ENCODE data around the gene NRP2.

Gene NRP2

DNA sequence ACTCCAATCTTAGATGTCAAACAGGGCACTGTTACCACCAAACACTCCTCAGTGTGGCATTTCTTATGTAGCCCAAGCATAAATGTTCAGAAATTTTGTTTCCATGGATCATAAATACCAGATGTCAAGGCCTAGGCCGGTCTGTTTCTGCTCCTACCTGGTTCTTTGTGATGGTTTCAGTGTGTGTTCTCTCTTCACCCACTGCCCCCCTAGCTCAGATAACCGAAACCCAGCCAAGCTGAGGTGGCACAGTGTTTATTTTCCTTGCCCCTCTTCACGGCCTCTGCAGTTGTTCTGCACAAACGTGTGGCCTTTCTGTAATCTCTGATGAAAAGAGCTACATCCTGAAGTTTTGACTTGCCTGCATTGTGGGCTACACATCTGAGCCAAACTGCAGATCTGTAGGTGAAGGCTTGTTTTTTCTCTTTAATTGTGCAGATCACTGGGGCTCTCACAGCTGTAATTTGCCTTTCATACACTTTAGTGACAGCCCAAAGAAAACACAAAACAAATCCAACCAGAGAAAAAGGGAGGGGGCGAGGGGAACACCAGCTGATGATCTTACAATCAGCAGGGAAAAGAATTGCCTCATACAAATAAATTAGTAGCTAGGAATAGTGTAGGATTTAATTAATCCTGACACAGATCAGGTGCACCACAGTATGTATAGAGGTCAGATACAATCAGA, 99.1 kb downstream of the NRP2 start:
- H3K36me3 Mint-ChIP-seq (ENCODE audit: low read depth): no peaks in the 10 kb centered on the region
- no peak overlapping the region for H3K27ac Mint-ChIP-seq
- H3K4me3 Mint-ChIP-seq: no peak overlapping the region
- H3K27me3 Mint-ChIP-seq: peaks cover 4% of the 10 kb centered on the region
- H3K9me3 Mint-ChIP-seq: no peaks in the 10 kb centered on the region
- peaks cover 12% of the 10 kb centered on the region for H3K4me1 Mint-ChIP-seq (ENCODE audit: low read depth)

DNA sequence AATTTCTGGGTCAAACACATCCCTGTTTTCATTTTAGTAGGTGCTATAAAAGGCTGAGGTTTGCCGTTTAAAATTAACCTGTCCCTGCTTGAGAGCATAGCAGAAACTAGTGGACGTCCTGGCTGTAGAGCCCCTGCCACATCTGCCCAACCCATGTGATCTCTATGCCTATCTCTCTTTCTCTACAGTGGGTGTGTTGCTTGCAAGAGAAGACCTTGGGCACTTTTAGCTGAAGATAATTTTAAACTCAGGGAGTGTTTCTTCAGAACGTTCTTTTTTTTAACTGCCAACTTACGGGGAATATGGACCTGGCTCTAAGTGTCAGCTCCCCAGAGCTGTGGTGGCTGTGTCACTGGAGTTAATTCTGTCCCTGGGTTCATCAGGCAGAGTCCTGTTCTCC, 100.6 kb downstream of the NRP2 start:
- Mint-ChIP-seq H3K36me3 (ENCODE audit: low read depth) (no peaks in the 10 kb centered on the region), H3K4me3 (no peak overlapping the region), H3K27me3 (no peaks in the 10 kb centered on the region), H3K4me1 (ENCODE audit: low read depth) (peaks cover 12% of the 10 kb centered on the region), H3K27ac (no peak overlapping the region), H3K9me3 (no peaks in the 10 kb centered on the region)

DNA sequence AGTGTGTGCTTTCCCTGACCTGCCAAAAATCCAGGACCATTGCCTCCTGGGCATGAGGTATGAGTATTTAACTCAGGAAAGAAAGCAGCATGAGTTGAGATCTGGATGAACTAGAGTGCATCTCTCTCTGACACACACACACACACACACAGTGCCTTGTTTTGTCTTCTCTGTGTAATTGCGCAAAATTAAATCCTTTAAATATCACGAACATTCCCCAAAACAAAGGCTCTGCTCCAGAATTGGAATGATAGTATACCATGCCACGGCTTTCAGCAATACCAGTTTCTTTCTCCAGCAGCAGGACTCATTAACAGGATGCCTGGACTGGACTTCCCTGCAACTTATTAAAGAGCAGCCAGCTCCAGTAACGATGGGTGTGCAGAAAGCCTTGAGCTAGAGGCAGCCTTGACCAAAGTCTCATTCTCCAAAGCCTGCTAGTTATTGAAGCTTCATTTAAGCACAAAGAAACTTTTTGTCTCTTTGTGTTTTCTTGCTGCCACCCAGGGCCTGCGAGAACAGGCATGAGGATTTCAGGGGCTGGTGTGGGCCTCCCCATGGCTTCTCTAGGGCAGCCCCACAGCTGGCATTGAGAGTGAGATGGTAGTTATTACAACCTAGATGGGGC, 101.7 kb downstream of the NRP2 start:
- no peaks in the 10 kb centered on the region for H3K36me3 Mint-ChIP-seq (ENCODE audit: low read depth)
- H3K27ac Mint-ChIP-seq: no peak overlapping the region
- peaks cover 12% of the 10 kb centered on the region for H3K4me1 Mint-ChIP-seq (ENCODE audit: low read depth)
- no peak overlapping the region for H3K4me3 Mint-ChIP-seq
- peaks cover 4% of the 10 kb centered on the region for H3K27me3 Mint-ChIP-seq
- no peaks in the 10 kb centered on the region for H3K9me3 Mint-ChIP-seq

DNA sequence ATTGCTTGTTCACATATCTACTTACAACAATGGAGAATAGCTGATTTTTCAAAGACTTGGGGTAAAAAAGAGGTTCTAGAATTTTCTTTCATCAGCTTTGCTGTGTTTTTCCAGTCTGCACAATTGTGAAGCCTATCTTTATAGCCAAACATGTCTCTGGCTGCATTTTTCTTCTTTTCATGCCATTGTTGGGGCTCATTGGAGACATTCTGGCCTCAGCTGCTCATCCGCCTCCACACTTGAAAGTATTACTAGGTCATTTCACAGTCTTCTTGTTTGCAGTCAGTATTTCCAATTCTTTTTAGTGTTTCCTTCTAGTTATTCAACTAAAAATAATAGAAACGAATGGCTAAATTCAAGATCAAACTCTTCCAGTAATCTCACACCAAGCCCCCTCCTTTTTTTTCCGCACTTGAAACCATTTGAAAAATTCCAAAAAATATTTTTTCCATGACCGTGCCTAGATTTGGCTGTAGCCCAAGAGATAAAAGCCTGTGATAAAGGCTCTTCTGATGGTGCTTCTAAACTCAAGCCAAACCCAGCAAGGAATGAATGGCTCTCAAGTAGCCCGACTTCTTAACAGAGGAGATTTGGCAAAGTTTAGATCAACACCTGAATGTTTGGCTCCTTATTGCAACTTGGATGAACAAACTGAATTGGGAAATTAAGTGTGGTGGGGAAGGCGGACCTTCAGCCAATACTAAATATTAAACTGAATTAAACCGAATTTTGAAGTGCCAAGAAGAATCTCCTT, 103.4 kb downstream of the NRP2 start:
- Mint-ChIP-seq H3K36me3 (ENCODE audit: low read depth) (no peaks in the 10 kb centered on the region), H3K4me3 (no peak overlapping the region), H3K9me3 (no peaks in the 10 kb centered on the region), H3K4me1 (ENCODE audit: low read depth) (peaks cover 8% of the 10 kb centered on the region), H3K27ac (no peak overlapping the region), H3K27me3 (peaks cover 4% of the 10 kb centered on the region)

DNA sequence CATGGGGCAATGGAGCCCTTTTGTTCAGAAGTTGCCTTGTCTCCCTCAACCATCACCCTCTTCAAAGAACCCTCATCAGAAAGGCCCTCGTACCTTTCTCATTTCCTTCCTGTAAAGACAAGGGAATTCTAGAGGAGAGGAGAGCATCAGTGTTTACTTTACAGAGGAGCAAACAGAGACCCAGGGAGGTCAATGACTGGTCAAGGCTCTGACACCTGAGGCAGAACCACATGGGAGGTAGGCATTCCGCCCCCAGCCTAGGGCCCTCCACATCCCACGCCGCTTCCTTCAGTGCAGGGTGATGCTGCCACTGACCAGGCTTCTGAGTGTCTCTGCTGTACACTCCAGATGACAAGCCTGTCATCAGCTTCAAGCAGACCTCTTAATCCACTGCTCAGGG, 104.7 kb downstream of the NRP2 start:
- Mint-ChIP-seq H3K27ac (no peak overlapping the region), H3K36me3 (ENCODE audit: low read depth) (no peaks in the 10 kb centered on the region), H3K9me3 (no peaks in the 10 kb centered on the region), H3K4me1 (ENCODE audit: low read depth) (no peaks in the 10 kb centered on the region), H3K27me3 (peaks cover 10% of the 10 kb centered on the region), H3K4me3 (no peak overlapping the region)

DNA sequence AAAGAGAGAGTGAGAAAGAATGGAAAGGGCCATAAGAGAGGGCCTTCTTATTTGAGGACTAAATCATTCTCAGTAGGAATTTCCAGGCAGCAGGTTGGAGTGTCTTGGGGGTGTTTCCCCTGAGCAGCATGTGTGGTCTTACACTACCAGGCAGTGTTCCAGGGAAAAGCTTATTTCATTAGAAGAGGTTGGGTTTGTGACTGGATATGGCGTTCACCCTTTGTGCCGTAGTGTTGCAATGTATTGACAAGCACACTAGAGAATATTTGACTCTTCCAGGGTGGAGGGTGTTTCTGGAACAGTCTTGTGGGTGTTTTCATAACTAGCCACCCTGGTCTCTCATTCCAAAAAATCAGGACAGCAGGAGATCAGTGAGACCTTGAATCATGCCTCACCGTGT, 105.5 kb downstream of the NRP2 start:
- Mint-ChIP-seq H3K27ac (no peak overlapping the region), H3K36me3 (ENCODE audit: low read depth) (no peaks in the 10 kb centered on the region), H3K4me3 (no peak overlapping the region), H3K9me3 (no peaks in the 10 kb centered on the region), H3K4me1 (ENCODE audit: low read depth) (no peaks in the 10 kb centered on the region), H3K27me3 (peaks cover 10% of the 10 kb centered on the region)

DNA sequence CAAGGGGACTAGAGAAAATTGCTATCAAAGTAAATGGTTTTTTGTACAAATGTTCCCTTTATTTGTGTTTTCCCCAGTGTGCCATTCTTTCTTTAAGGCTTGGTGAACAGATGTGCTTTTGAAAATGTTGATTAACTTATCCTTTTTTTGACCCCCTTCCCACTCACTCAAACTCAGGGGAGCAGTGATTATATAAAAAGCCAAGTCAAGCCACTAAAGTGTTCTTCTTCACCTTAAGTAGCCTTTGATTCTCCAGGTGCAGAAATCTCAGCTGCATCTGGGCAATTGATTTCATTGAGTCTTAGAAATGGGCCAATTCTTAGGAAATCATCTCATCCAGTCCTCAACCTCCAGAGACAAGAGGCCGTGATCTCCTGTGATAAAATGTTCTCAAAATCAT, 107.6 kb downstream of the NRP2 start:
- no peaks in the 10 kb centered on the region for H3K36me3 Mint-ChIP-seq (ENCODE audit: low read depth)
- H3K4me3 Mint-ChIP-seq: no peak overlapping the region
- H3K27ac Mint-ChIP-seq: no peak overlapping the region
- no peaks in the 10 kb centered on the region for H3K9me3 Mint-ChIP-seq
- no peaks in the 10 kb centered on the region for H3K4me1 Mint-ChIP-seq (ENCODE audit: low read depth)
- H3K27me3 Mint-ChIP-seq: peaks cover 10% of the 10 kb centered on the region

DNA sequence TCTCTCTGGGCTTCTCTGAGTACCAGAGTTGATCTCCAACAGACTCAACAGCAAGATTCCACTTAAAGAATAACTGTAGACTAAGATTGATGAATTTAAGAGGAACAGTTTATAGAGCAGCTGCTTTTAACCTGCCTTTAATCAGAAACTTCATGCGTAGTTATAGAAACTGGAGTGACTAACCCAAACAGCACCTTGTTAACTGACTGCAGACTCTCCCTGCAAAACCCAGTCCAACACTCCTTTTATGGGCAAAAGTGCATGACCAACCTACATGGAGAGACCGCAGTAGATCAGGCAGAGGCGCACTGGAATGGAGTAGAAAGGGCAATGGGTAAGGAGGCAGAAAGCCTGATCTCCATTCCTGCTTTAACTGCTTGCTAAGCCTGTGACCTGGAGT, 110.6 kb downstream of the NRP2 start:
- Mint-ChIP-seq H3K36me3 (ENCODE audit: low read depth) (no peaks in the 10 kb centered on the region), H3K27me3 (peaks cover 10% of the 10 kb centered on the region), H3K4me3 (no peak overlapping the region), H3K4me1 (ENCODE audit: low read depth) (no peaks in the 10 kb centered on the region), H3K9me3 (no peaks in the 10 kb centered on the region), H3K27ac (no peak overlapping the region)

DNA sequence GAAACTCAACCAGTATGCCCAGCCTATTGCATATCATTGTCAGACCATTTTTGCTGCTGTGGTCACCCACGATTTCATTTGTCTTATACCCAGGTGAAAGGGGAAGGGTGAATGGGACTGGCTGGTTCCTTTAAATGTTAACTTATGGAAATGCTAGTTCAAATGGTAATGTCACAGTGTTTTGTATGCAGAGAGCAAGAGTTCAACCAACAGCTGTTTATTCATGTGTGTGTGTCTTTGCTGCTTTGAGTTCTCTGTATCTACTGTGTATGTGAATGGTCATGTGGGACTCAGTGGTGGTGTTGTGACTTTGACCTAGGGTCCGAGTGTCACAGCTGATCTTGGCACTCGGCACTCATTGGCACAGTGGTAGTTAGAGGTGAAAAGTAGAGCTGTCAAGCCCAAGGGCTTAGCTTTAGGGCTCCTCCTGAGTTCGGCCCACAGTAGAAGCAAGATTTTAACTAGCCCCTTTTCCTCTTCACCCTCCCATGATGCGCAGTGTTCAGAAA, 114.6 kb downstream of the NRP2 start:
- no peaks in the 10 kb centered on the region for H3K27me3 Mint-ChIP-seq
- H3K4me1 Mint-ChIP-seq (ENCODE audit: low read depth): no peaks in the 10 kb centered on the region
- no peaks in the 10 kb centered on the region for H3K9me3 Mint-ChIP-seq
- H3K27ac Mint-ChIP-seq: no peak overlapping the region
- H3K36me3 Mint-ChIP-seq (ENCODE audit: low read depth): no peaks in the 10 kb centered on the region
- no peak overlapping the region for H3K4me3 Mint-ChIP-seq

DNA sequence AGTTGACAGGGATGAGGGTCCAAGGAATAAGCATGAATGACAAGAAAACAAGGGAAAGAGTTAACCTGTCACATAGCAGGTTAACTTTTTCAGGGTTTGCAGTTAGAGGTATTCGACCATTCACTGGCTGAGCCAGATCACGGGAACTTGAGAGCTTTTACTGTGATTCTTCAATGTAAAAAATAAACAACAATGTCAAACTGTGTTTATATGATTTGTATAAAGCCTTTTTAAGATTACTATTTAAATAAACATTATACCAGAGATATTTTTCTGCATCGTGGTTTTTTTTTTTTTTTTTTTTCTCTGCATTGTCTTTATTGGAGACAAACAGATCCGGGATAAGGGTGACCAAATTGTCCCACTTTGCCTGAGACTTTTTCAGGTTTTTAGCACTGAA, 115.6 kb downstream of the NRP2 start:
- Mint-ChIP-seq H3K27ac (no peak overlapping the region), H3K9me3 (no peaks in the 10 kb centered on the region), H3K27me3 (no peaks in the 10 kb centered on the region), H3K4me3 (no peak overlapping the region), H3K4me1 (ENCODE audit: low read depth) (no peaks in the 10 kb centered on the region), H3K36me3 (ENCODE audit: low read depth) (no peaks in the 10 kb centered on the region)

DNA sequence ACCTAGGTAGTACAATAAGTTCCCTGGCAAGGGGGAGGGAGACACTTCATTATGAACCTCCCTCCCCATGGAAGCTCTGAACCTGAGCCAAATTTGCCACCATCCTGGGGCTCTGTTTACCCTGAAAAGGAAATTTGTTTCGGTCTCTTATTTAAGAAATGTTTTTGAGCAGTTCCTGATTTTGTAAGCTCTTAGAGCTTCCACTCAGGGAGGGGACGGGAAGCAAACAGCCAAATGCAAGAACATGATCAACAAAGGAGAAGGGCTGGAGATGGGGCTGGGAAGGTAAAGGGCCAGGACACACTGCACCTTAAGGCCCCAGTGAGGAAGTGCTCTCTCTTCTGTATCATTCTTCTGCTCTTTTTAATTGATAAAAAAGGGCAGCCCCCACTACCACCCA, 117.9 kb downstream of the NRP2 start:
- H3K36me3 Mint-ChIP-seq (ENCODE audit: low read depth): no peaks in the 10 kb centered on the region
- H3K4me3 Mint-ChIP-seq: no peak overlapping the region
- no peaks in the 10 kb centered on the region for H3K27me3 Mint-ChIP-seq
- no peak overlapping the region for H3K27ac Mint-ChIP-seq
- no peaks in the 10 kb centered on the region for H3K4me1 Mint-ChIP-seq (ENCODE audit: low read depth)
- H3K9me3 Mint-ChIP-seq: no peaks in the 10 kb centered on the region

DNA sequence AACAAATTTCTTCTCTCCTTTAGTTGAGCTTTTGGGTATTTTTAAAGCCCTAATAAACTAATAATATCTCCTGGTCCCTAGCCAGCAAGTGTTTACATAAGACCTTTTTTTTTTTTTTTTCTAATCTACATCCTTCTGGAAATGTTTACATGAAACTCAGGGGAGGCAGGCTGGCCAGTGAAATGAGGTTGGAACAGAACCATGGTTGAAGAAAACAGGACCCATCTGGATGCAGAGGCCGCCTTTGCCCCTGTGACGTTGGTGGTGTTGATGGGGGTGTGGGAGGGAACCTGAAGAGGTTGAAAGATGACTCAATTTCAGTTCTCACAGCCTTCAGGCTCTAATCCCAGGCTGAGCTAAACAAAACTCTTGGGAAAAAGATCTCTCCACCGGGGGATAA, 118.5 kb downstream of the NRP2 start:
- no peaks in the 10 kb centered on the region for H3K36me3 Mint-ChIP-seq (ENCODE audit: low read depth)
- H3K9me3 Mint-ChIP-seq: no peaks in the 10 kb centered on the region
- H3K27ac Mint-ChIP-seq: no peak overlapping the region
- no peaks in the 10 kb centered on the region for H3K27me3 Mint-ChIP-seq
- H3K4me1 Mint-ChIP-seq (ENCODE audit: low read depth): no peaks in the 10 kb centered on the region
- H3K4me3 Mint-ChIP-seq: no peak overlapping the region

DNA sequence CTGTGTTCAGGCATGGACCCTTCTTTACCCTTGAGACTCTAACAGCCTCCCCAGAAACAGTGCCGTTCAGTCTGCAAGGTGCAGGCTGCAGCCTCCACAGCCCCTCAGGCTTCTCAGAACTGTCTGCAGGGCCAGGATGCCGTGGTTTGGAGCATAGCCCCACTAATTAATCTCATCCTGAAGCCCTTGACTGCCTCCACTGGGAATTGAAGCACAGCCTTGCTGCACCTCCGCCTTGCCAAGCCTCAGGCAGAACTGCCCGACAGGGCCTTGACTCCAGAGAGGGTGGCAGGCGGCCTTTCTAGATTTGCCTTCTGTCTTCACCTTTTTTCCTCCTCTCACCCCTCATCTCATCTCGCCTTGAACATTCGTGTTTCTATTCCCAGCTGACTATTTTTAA, 119.8 kb downstream of the NRP2 start:
- Mint-ChIP-seq H3K4me3 (no peak overlapping the region), H3K27ac (no peak overlapping the region), H3K27me3 (no peaks in the 10 kb centered on the region), H3K4me1 (ENCODE audit: low read depth) (no peaks in the 10 kb centered on the region), H3K36me3 (ENCODE audit: low read depth) (no peaks in the 10 kb centered on the region), H3K9me3 (no peaks in the 10 kb centered on the region)

DNA sequence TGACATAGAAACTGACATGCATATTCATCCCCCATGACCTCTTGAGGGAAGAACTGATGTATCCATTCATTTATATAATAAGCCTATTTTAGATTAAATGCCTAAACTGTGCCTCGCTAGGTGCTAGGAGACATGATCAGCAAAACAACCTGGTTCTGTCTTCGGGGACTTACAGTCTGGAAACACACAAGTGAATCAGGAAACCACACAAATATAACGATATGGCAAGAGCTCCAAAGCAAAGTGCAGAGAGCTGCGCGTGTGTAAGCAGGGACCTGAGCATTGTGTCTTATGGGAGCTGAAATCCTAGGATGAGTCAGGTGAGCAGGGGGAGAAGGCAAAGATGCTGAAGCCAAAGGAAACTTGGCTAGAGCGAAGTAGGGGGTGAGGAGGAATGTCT, 120.6 kb downstream of the NRP2 start:
- H3K4me3 Mint-ChIP-seq: no peak overlapping the region
- no peaks in the 10 kb centered on the region for H3K36me3 Mint-ChIP-seq (ENCODE audit: low read depth)
- H3K27ac Mint-ChIP-seq: no peak overlapping the region
- H3K4me1 Mint-ChIP-seq (ENCODE audit: low read depth): no peaks in the 10 kb centered on the region
- no peaks in the 10 kb centered on the region for H3K9me3 Mint-ChIP-seq
- H3K27me3 Mint-ChIP-seq: no peaks in the 10 kb centered on the region

DNA sequence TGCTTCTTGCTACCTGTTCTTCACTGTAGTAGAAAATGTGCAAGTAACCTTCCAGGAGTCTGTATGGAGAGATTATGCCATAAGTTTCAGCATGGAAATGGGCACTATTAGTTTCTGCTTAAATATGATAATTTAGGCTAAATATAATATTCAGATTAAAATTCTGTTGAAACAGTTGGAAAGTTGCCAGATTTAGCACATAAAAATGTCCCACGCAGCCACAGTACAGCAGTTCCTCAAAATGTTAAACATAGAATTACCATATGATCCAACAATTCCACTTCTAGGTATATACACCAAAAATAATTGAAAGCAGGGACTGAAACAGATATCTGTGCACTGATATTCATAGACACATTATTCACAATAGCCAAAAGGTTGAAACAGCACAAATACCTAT, 121.2 kb downstream of the NRP2 start:
- Mint-ChIP-seq H3K4me1 (ENCODE audit: low read depth) (no peaks in the 10 kb centered on the region), H3K9me3 (no peaks in the 10 kb centered on the region), H3K36me3 (ENCODE audit: low read depth) (no peaks in the 10 kb centered on the region), H3K27ac (no peak overlapping the region), H3K27me3 (no peaks in the 10 kb centered on the region), H3K4me3 (no peak overlapping the region)

Data from stimulated activated naive CD8-positive, alpha-beta T cell treated with anti-CD3 and anti-CD28 coated beads, Interleukin-15, Interleukin-2, amounts not matched to agents 100 ng/mL and 50 ng/mL, for 24 hours (primary cell).